ENCODE measurements around the gene NAPB. TPM values are rescaled to one million over a fixed set of nuclear protein-coding genes. Genes with fewer than 3 reads are reported as not detected.

The NAPB gene
- total and polyA plus RNA-seq, 10 of the 15 experiments (the other 5 are each of a cell fraction or from before 2014, with no cell fraction given), result 2.1 to 15.9 (median 7.2) TPM

GRCh38 chr20:23339986-23340385 is 81.3 kb downstream of the NAPB start:
- H3K27me3 ChIP-seq (replicated peaks in 1 of 2; ENCODE audit: control insufficient read depth in 2 of 2, insufficient read depth in 2 of 2, low read length in 1 of 2), result no peaks in the 10 kb centered on the region
- no peaks in the 10 kb centered on the region; the same call in none of the 2 replicates for H3K4me1 ChIP-seq (ENCODE audit: control insufficient read depth, insufficient read depth, low read length)
- intact Hi-C loops (cut with micrococcal nuclease; ENCODE audit: unreplicated experiment), result loop anchor here (1.0 to 10.0 kb wide), 2 partner anchors 285 to 649 kb away; no protein-coding TSS in a partner anchor
- ChIA-PET POLR2A (no interaction called here), RAD21 (ENCODE audit: unreplicated experiment) (interaction anchor here (0.8 to 2.9 kb wide), 3 partner anchors 10 to 650 kb away, joined by 3 to 21 read pairs (median 9); partner anchors contain the start of gene NXT1), SMC1A (ENCODE audit: uncharacterized antibody, unreplicated experiment) (interaction anchor here (0.6 to 1.7 kb wide), 5 partner anchors 10 to 1104 kb away, joined by 3 to 9 read pairs (median 3); no protein-coding TSS in a partner anchor), CTCF (interaction anchor here (0.6 to 3.5 kb wide), 8 partner anchors 10 to 649 kb away, joined by 3 to 35 read pairs (median 6); partner anchors contain the start of gene NXT1)
- no peak overlapping the region for H3K4me3 ChIP-seq
- H3K36me3 ChIP-seq (ENCODE audit: control insufficient read depth in 2 of 2, insufficient read depth in 2 of 2, low read length in 1 of 2), result no peaks in the 10 kb centered on the region
- H4K20me1 ChIP-seq (ENCODE audit: control insufficient read depth, insufficient read depth), result no peaks in the 10 kb centered on the region
- DNase-seq (ENCODE audit: low read depth, low spot score) (no peak), FAIRE-seq (no peak), ATAC-seq (no peak)
- H3K27ac ChIP-seq (ENCODE audit: control insufficient read depth, insufficient read depth), result no peak overlapping the region
- no peak overlapping the region for H2AFZ ChIP-seq (ENCODE audit: control insufficient read depth, low read depth, low read length)
- TF ChIP-seq NFYA (IDR thresholded peaks at IDR 0.05; ENCODE audit: borderline replicate concordance, low read depth, low read length) (no peak), SRF (IDR thresholded peaks at IDR 0.05; ENCODE audit: low read depth in 2 of 2, low read length in 2 of 2) (no peak), NFIC (IDR thresholded peaks at IDR 0.05; ENCODE audit: low read depth, low read length) (no peak), IRF4 (IDR thresholded peaks at IDR 0.05; ENCODE audit: low read depth, low read length) (no peak), ZBTB11 (CRISPR knock-in tag; IDR thresholded peaks at IDR 0.05) (no peak), REST (IDR thresholded peaks at IDR 0.05; ENCODE audit: low read depth, low read length) (no peak), YY1 (IDR thresholded peaks at IDR 0.05; ENCODE audit: low read depth, low read length) (no peak), BCL11A (IDR thresholded peaks at IDR 0.05; ENCODE audit: low read depth, low read length) (no peak), ZBTB4 (CRISPR knock-in tag; IDR thresholded peaks at IDR 0.05) (no peak), EZH2 (IDR thresholded peaks at IDR 0.05; ENCODE audit: borderline replicate concordance, control insufficient read depth, low read depth, low read length) (no peak), TCF3 (IDR thresholded peaks at IDR 0.05; ENCODE audit: borderline replicate concordance, insufficient read depth, low read depth, low read length) (no peak), CBX3 (IDR thresholded peaks at IDR 0.05; ENCODE audit: borderline replicate concordance, low read depth) (no peak), NRF1 (conservative IDR thresholded peaks at IDR 0.05; ENCODE audit: low read depth, low read length) (no peak), ZNF207 (IDR thresholded peaks at IDR 0.05; ENCODE audit: borderline replicate concordance) (no peak)
- WGBS (ENCODE audit: insufficient coverage, insufficient replicate concordance, low lambda C conversion rate, missing lambda C conversion rate), result 71% methylated on average over 13 of the region's 13 CpGs
- H3K79me2 ChIP-seq (ENCODE audit: control insufficient read depth, insufficient read depth, low read length), result no peaks in the 10 kb centered on the region
- H3K9me3 ChIP-seq (replicated peaks; ENCODE audit: control insufficient read depth, insufficient read depth, low read length), result no peaks in the 10 kb centered on the region
- in situ Hi-C loops (cut with MboI), result loop anchor here (5.0 kb wide), 2 partner anchors 648 to 1003 kb away; no protein-coding TSS in a partner anchor
- no peak overlapping the region for H3K4me2 ChIP-seq (ENCODE audit: control insufficient read depth, insufficient read depth)
- H3K9ac ChIP-seq (ENCODE audit: control insufficient read depth, insufficient read depth, low read length), result no peak overlapping the region
- BruUV-seq (replicated peaks), result no TSS peak

All from GM12878 (cell line).